Mesodermal cell (in vitro differentiated cells): ENCODE data around the gene MND1.

Experiments
- H3K27ac ChIP-seq: 2 replicates; pipeline ENCODE4 v1.7.0; 2013; ENCODE audit warnings: mild to moderate bottlenecking, low read depth, low read length, moderate library complexity; ENCODE audit not compliant: severe bottlenecking
- H3K36me3 ChIP-seq: 2 replicates; pipeline ENCODE4 v1.7.1; 2013; ENCODE audit warnings: mild to moderate bottlenecking, low read length, moderate library complexity; ENCODE audit not compliant: control insufficient read depth, insufficient read depth
- H3K4me1 ChIP-seq: one replicate; pipeline ENCODE4 v1.7.1; 2013; ENCODE audit warnings: mild to moderate bottlenecking, low read length; ENCODE audit not compliant: insufficient read depth, control insufficient read depth, poor library complexity, severe bottlenecking
- H3K4me3 ChIP-seq: 2 replicates; pipeline ENCODE4 v1.7.0; 2013; ENCODE audit warnings: low read length, control low read depth, mild to moderate bottlenecking; ENCODE audit not compliant: insufficient read depth, poor library complexity, severe bottlenecking; ENCODE audit errors: extremely low read depth
- H3K9me3 ChIP-seq: 2 replicates; pipeline ENCODE4 v1.7.1; 2013; ENCODE audit warnings: mild to moderate bottlenecking, low read length, moderate library complexity; ENCODE audit not compliant: control insufficient read depth
- WGBS, 2 experiments: methylation state at CpG; one replicate each; pipeline ENCODE4 v1.1.5; 2013; ENCODE audit warnings: missing lambda C conversion rate in 2 of 2; ENCODE audit not compliant: insufficient coverage in 2 of 2; 5-methylcytosine and 5-hydroxymethylcytosine counted together

Gene MND1

DNA sequence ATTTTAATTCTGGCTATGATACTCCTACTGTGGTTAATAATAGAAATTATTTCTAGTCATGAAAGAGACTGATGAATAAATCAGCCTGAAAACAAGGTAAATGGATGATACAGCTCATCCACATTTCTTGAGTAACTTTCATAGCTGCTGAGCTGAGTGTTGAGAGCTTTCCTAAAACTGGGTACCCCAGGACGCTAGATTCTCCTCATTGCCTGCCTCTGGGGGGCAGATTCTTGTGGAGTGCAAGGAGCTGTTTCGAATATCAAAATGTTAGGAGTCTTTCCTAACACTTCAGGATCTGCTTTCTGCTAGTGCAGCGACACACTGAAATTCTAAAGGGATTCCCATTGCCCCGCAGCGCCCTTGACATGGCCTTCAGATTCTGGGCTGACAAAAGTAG lies 2.1 kb downstream of the MND1 start:
- H3K4me1 ChIP-seq, result peaks cover 26% of the 10 kb centered on the region
- no peaks in the 10 kb centered on the region for H3K9me3 ChIP-seq
- H3K27ac ChIP-seq, result no peak overlapping the region
- no peak overlapping the region for H3K4me3 ChIP-seq
- WGBS, 2 experiments, result 50 to 53% methylated on average over 4 to 5 of the region's 5 CpGs
- H3K36me3 ChIP-seq, result peaks cover 4% of the 10 kb centered on the region

DNA sequence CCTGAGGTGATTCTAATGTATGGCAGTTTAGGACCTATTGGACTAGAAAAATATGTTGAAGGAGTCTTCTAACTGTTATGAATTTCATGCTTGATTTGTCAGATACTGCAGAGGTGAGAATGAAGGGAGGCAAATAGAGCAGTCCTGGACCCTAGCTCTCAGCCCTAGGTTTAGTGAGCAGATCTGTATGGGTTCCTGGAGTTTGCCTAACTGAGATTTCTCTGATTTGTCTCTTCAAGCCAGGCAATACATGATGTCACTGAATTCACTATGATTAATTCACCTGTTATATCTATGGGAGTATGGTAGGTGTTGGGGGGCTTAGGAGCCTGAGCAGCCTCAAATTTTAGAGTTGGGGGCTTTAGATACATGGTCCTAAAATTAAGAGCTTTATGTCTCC lies 2.6 kb downstream of the MND1 start:
- Histone ChIP-seq H3K4me1 (peaks cover 20% of the 10 kb centered on the region), H3K36me3 (peaks cover 4% of the 10 kb centered on the region), H3K9me3 (no peaks in the 10 kb centered on the region), H3K27ac (no peak overlapping the region), H3K4me3 (no peak overlapping the region)

DNA sequence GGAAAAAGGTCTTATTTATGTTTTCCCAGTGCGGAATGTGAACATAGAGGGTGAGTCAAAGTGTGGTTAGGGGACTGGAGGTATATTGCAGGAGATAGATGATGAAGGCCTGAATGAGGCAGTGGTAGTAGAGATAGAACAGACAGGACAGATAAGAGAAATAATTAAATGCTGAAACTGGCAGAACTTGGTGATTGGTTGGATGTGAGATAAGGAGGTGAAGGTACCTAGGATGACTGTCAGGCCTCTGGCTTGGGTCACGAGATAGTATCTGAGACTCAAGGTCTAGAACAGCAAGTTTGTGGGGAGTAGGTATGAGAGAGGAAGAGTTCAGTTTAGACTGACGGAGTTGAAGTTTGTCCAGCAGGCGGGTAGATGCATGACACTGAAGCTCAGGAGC lies 3.5 kb downstream of the MND1 start:
- no peaks in the 10 kb centered on the region for H3K9me3 ChIP-seq
- WGBS, 2 experiments, result 89 to 93% methylated on average over 3 to 4 of the region's 4 CpGs
- no peak overlapping the region for H3K27ac ChIP-seq

DNA sequence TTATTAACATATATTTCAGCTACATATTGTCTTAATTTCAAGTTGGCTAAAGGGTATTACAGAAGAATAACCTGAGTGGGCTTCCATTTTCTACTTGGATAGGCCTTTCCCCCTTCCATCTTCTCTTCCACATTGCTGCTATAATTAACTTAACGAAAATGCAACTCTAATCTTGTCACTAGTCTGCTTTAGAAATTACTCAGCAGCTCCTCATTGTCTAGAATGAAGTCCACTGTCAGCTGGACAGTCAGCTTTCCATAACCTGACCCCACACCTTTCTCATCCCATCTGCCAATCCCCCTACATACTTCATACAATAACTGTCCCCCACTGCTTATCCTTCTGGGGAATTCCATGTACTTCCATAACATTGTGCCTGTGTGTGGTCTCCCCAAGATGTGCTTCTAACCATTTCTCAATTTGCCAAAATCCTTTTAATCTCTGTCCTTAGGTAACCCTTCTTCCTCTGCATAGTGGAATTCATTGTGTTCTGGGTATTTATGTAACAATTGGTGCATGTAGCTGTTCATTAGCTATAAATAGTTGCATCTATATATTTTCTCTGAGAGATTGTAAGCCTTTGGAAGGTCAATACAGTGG lies 4.8 kb downstream of the MND1 start:
- H3K9me3 ChIP-seq, result no peaks in the 10 kb centered on the region
- 89 to 100% methylated on average over 1 of the region's 1 CpG for WGBS, 2 experiments
- peaks cover 4% of the 10 kb centered on the region for H3K36me3 ChIP-seq
- peaks cover 12% of the 10 kb centered on the region for H3K4me1 ChIP-seq
- H3K4me3 ChIP-seq, result no peak overlapping the region
- H3K27ac ChIP-seq, result no peak overlapping the region

More for the DNA sequence above, 3.5 kb downstream of the MND1 start:
- Histone ChIP-seq H3K36me3 (peaks cover 4% of the 10 kb centered on the region), H3K4me1 (peaks cover 17% of the 10 kb centered on the region), H3K4me3 (no peak overlapping the region)

DNA sequence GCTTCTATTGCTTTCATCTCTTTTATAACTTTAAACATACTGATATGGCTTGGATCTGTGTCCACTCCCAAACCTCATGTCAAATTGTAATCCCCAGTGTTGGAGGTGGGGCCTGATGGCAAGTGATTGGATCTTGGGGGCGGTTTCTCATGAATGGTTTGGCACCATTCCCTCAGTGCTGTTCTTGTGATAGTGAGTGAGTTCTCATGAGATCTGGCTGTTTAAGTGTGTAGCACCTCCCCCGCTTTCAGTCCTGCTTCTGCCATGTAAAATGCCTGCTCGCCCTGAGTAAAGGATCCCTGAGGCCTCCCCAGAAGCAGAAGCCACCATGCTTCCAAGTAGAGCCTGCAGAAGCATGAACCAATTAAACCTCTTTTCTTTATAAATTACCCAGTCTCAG lies 17.7 kb downstream of the MND1 start:
- no peak overlapping the region for H3K27ac ChIP-seq
- WGBS, 2 experiments, result 80 to 81% methylated on average over 2 of the region's 3 CpGs
- peaks cover 26% of the 10 kb centered on the region for H3K36me3 ChIP-seq

DNA sequence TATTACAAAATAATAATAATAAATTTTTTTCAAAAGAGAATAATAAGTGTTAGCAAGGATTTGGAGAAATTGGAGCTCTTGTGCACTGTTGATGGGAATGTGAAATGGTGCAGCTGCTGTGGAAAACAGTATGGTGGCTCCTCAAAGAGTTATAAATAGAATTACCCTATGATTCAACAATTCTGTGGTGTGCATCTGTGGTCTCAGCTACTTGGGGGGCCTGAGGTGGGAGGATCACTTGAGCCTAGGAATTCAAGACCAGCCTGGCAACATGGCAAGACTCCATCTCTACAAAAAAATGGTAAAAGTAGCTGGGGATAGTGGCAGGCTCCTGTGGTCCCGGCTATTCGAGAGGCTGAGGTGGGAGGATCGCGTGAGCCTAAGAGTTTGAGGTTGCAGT lies 19.6 kb downstream of the MND1 start:
- H3K4me1 ChIP-seq, result no peaks in the 10 kb centered on the region
- no peak overlapping the region for H3K4me3 ChIP-seq
- 100% methylated on average over 4 of the region's 4 CpGs; no CpG with 5 or more reads in 1 of the 2 experiments for WGBS, 2 experiments
- peaks cover 31% of the 10 kb centered on the region for H3K36me3 ChIP-seq
- no peaks in the 10 kb centered on the region for H3K9me3 ChIP-seq
- H3K27ac ChIP-seq, result no peak overlapping the region

More for the DNA sequence above, 17.7 kb downstream of the MND1 start:
- H3K9me3 ChIP-seq, result no peaks in the 10 kb centered on the region
- no peaks in the 10 kb centered on the region for H3K4me1 ChIP-seq
- no peak overlapping the region for H3K4me3 ChIP-seq

DNA sequence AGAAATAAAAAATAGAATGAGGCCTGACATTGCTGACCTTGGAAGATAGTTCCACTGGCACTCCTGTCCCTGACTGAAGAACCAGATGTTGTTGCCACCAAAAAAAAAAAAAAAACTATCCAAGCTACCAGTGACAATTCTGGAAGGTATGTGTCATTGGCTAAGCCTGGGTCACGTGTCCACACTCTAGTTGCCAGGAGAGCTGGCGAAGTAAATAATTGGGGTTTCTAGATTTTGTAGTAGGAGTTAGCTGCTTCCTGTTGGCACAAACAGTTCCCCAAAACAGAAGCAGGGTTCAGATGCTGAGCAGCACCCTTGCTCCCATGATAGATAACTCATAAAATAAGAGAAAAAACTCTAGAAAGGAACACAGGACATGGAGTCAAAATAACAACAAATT lies 20.5 kb downstream of the MND1 start:
- Histone ChIP-seq H3K9me3 (no peaks in the 10 kb centered on the region), H3K4me3 (no peak overlapping the region), H3K36me3 (peaks cover 32% of the 10 kb centered on the region), H3K27ac (no peak overlapping the region), H3K4me1 (no peaks in the 10 kb centered on the region)
- whole genome bisulfite sequencing, 2 experiments, result 93 to 100% methylated on average over 2 of the region's 2 CpGs

DNA sequence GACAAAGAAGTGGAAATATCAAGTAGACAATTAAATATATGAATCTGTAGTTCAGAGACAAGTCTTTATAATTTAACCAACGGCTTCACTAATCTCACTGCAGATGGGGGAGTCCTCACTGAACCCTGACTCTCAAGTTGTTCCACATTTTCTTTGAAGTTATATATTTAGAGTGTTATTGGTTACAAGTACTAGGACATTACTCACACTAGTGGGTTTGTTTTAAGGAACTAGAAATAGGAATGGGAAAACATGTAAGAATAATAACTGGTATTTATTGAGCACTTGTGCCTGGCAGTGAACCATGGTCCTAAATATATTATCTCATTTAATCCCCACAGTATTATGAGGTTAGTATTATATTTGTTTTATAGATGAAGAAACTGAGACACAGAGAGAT lies 22.0 kb downstream of the MND1 start:
- H3K36me3 ChIP-seq, result peaks cover 44% of the 10 kb centered on the region
- WGBS, 2 experiments, result no CpG with 5 or more reads among the region's 1 CpG

DNA sequence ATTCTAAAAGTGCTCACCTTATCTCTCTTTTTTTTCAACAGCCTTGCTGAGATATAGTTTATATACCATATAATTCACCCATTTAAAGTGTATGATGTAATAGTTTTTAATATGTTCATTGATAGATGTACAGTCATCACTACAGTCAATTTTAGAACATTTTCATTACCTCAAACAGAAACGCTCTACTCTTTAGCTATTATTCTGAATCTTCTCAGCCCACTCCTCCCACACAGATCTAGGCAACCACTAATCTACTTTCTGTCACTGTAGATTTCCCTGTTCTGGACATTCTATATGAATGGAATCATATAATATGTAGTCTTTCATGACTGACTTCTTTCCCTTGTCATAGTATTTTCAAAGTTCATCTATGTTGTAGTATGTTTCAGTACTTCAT lies 22.6 kb downstream of the MND1 start:
- Histone ChIP-seq H3K9me3 (no peaks in the 10 kb centered on the region), H3K36me3 (peaks cover 50% of the 10 kb centered on the region)
- WGBS, 2 experiments, result no CpG with 5 or more reads among the region's 1 CpG

More for the DNA sequence above, 22.0 kb downstream of the MND1 start:
- Histone ChIP-seq H3K9me3 (no peaks in the 10 kb centered on the region), H3K27ac (no peak overlapping the region), H3K4me3 (no peak overlapping the region), H3K4me1 (no peaks in the 10 kb centered on the region)

DNA sequence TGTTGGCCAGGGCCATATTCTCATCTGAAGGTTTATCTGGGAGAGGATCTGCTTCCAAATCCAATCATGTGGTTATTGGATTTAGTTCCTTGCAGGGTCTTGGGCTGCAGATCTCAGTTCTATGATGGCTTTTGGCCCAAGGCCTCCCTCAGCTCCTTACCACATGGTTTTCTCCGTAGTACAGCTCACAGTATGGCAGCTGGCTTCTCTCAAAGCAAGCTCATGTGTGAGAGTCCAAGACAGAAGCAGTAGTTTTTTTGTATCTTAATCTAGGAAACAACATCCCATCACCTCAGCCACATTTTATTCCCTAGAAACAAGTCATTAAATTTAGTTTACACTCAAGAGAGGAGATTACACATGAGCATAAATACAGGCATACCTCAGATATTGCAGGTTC lies 24.5 kb downstream of the MND1 start:
- Histone ChIP-seq H3K4me3 (no peak overlapping the region), H3K36me3 (peaks cover 44% of the 10 kb centered on the region)
- 100% methylated on average over 1 of the region's 1 CpG for WGBS, 2 experiments

More for the DNA sequence above, 22.6 kb downstream of the MND1 start:
- no peak overlapping the region for H3K4me3 ChIP-seq
- no peaks in the 10 kb centered on the region for H3K4me1 ChIP-seq
- no peak overlapping the region for H3K27ac ChIP-seq

DNA sequence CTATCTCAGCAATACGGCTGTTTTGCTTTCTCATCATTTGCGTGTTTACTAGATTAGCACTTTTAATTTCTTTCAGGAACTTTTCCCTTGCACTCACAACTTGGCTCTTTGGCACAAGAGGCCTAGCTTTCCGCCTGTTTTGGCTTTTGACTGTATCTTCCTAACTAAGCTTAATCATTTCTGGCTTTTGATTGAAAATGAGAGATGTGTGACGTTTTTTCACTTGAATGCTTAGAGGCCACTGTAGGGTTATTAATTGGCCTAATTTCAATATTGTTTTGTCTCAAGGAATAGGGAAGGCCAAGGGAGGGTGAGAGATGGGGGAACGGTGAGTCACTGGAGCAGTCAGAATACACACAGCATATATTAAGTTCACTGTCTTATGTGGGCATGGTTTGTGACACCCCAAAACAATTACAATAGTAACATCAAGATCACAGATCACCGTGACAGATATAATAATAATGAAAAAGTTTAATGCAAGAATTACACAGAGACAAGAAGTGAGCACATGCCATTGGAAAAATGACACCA lies 27.3 kb downstream of the MND1 start:
- peaks cover 37% of the 10 kb centered on the region for H3K36me3 ChIP-seq
- WGBS, 2 experiments, result 93 to 97% methylated on average over 3 to 4 of the region's 6 CpGs
- H3K4me3 ChIP-seq, result no peak overlapping the region
- peaks cover 3% of the 10 kb centered on the region for H3K9me3 ChIP-seq
- H3K4me1 ChIP-seq, result no peaks in the 10 kb centered on the region
- no peak overlapping the region for H3K27ac ChIP-seq

More for the DNA sequence above, 24.5 kb downstream of the MND1 start:
- peaks cover 3% of the 10 kb centered on the region for H3K9me3 ChIP-seq
- H3K4me1 ChIP-seq, result no peaks in the 10 kb centered on the region
- H3K27ac ChIP-seq, result no peak overlapping the region
